Activated CD8-positive, alpha-beta T cell treated with anti-CD3 and anti-CD28 coated beads for 36 hours (primary cell): ENCODE data around the gene TSHR. TPM values are rescaled to one million over a fixed set of nuclear protein-coding genes. Genes with fewer than 3 reads are reported as not detected.

Experiments
- ATAC-seq: fragments of 200-7000 bp; cut with Tn5 transposase; one replicate; pipeline ENCODE4 v1.10.0; 2021; ENCODE audit warnings: mild to moderate bottlenecking, moderate library complexity
- CTCF ChIA-PET: fragments of 350-600 bp; sonication (Branson Sonifier 250); formaldehyde crosslinking; loops from one replicate; lab custom pipeline; 2021; ENCODE audit warnings: antibody characterized with exemption; lab: Charles Lee
- POLR2A ChIA-PET: fragments of 350-600 bp; sonication (Branson Sonifier 250); formaldehyde crosslinking; loops from one replicate; lab custom pipeline; 2021; ENCODE audit warnings: antibody characterized with exemption; lab: Charles Lee
- DNase-seq: peaks from one replicate; pipeline ENCODE4 v3.0.0-alpha.2; 2020
- H3K27ac Mint-ChIP-seq: one replicate; pipeline ENCODE4 v1.8.0; 2021; ENCODE audit warnings: mild to moderate bottlenecking, mixed read lengths
- H3K27me3 Mint-ChIP-seq: one replicate; pipeline ENCODE4 v1.8.0; 2021; ENCODE audit warnings: mixed read lengths
- H3K36me3 Mint-ChIP-seq: one replicate; pipeline ENCODE4 v1.8.0; 2021; ENCODE audit warnings: low read depth, mixed read lengths
- H3K4me1 Mint-ChIP-seq: one replicate; pipeline ENCODE4 v1.8.0; 2021; ENCODE audit warnings: low read depth, mixed read lengths
- H3K4me3 Mint-ChIP-seq: one replicate; pipeline ENCODE4 v1.8.0; 2021; ENCODE audit warnings: mild to moderate bottlenecking, moderate library complexity, mixed read lengths
- H3K9me3 Mint-ChIP-seq: one replicate; pipeline ENCODE4 v1.8.0; 2021; ENCODE audit warnings: mixed read lengths
- intact Hi-C: fragments of 100-400 bp; cut with micrococcal nuclease; formaldehyde crosslinking; loops from one replicate; pipeline ENCODE4 v1.10.0; 2022
- total RNA-seq, 2 experiments: library from RNA; stranded (reverse); gene quantifications; one replicate each; pipeline ENCODE4 v1.2.3, GENCODE V29; 2021
- TF ChIP-seq, protein P1 (sequence below): fragments of 200-600 bp; IDR thresholded peaks from one replicate; pipeline ENCODE4 v1.8.0; 2022; ENCODE audit warnings: antibody characterized with exemption, mild to moderate bottlenecking

The TSHR gene
- total RNA-seq, 2 experiments from 2014 or later = 0.31 TPM; not detected in 1

DNA sequence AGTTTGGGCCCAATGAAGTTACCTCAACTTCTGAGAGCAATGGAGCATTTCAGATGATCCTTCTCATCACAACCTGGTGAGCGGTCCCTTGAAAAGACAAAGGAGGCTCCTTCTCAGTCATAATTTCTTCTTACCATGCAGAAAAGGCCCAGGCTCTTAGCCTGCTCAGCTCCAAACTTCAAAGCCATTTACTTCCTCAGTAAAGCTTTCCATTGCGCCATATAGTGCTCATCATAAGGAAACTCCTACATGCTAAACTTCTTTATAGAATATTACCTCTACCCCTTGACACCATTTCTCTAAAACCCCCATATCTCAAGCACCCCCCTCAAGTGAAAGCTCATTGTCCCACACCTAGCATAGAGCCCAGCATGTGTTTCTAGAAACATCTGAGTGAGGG is 138.2 kb downstream of the TSHR start:
- ChIA-PET POLR2A (no interaction called here), CTCF (interaction anchor here (1.1 kb wide), 1 partner anchor 29 kb away, joined by 3 read pairs; no protein-coding TSS in a partner anchor)
- intact Hi-C loops = no loop called here
- Mint-ChIP-seq H3K4me3 (no peak overlapping the region), H3K4me1 (no peaks in the 10 kb centered on the region), H3K36me3 (no peaks in the 10 kb centered on the region), H3K9me3 (no peaks in the 10 kb centered on the region), H3K27ac (no peak overlapping the region), H3K27me3 (no peaks in the 10 kb centered on the region)
- TF ChIP-seq, protein P1, sequence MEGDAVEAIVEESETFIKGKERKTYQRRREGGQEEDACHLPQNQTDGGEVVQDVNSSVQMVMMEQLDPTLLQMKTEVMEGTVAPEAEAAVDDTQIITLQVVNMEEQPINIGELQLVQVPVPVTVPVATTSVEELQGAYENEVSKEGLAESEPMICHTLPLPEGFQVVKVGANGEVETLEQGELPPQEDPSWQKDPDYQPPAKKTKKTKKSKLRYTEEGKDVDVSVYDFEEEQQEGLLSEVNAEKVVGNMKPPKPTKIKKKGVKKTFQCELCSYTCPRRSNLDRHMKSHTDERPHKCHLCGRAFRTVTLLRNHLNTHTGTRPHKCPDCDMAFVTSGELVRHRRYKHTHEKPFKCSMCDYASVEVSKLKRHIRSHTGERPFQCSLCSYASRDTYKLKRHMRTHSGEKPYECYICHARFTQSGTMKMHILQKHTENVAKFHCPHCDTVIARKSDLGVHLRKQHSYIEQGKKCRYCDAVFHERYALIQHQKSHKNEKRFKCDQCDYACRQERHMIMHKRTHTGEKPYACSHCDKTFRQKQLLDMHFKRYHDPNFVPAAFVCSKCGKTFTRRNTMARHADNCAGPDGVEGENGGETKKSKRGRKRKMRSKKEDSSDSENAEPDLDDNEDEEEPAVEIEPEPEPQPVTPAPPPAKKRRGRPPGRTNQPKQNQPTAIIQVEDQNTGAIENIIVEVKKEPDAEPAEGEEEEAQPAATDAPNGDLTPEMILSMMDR = no peak
- ATAC-seq = no peak
- DNase-seq = no peak

DNA sequence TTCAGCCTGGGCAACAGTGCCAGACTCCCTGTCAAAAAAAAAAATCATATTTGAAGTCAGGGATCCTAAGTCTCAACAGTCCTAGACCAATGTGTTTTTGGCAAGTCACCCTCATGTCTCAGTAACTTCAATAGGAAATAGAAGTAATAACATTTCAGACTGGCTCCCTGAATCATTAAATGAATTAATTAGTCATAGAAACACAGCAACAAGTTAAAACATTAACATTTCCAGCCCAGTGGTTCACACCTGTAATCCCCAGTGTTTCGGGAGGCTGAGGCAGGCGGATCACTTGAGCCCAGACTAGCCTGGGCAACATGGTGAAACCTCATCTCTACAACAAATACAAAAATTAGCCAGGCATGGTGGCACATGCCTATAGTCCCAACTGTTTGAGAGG is 140.1 kb downstream of the TSHR start:
- Mint-ChIP-seq H3K27me3 (no peaks in the 10 kb centered on the region), H3K27ac (no peak overlapping the region), H3K4me3 (no peak overlapping the region), H3K36me3 (no peaks in the 10 kb centered on the region), H3K9me3 (no peaks in the 10 kb centered on the region), H3K4me1 (no peaks in the 10 kb centered on the region)
- no peak for ATAC-seq
- TF ChIP-seq, protein P1 = no peak
- ChIA-PET CTCF (no interaction called here), POLR2A (no interaction called here)
- DNase-seq = no peak
- intact Hi-C loops = no loop called here

DNA sequence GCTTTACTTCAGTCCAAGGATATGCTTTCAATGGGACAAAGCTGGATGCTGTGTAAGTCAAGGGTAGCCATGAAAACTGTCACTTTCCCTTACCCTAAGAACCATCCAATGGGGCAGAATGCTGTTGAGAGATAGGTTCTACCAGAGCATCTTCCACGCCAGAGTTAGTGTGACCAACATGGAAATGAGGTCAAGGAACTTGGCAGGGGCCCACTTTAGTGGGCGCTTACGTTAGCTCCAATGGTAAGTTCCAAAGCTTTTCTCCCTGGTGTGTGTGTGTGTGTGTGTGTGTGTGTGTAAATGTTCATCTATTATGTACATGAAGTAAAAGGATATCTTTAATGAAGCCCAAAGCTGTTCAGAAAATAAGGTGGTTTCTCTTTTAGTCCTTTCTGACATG is 141.2 kb downstream of the TSHR start:
- Mint-ChIP-seq H3K4me1 (no peaks in the 10 kb centered on the region), H3K27me3 (no peaks in the 10 kb centered on the region), H3K27ac (no peak overlapping the region), H3K4me3 (no peak overlapping the region), H3K36me3 (no peaks in the 10 kb centered on the region), H3K9me3 (no peaks in the 10 kb centered on the region)
- TF ChIP-seq, protein P1 = no peak
- no peak for DNase-seq
- ATAC-seq = no peak
- CTCF ChIA-PET = interaction anchor here (0.6 to 1.3 kb wide), 4 partner anchors 15 to 108 kb away, joined by 3 read pairs; no protein-coding TSS in a partner anchor
- intact Hi-C loops = no loop called here
- POLR2A ChIA-PET = no interaction called here

DNA sequence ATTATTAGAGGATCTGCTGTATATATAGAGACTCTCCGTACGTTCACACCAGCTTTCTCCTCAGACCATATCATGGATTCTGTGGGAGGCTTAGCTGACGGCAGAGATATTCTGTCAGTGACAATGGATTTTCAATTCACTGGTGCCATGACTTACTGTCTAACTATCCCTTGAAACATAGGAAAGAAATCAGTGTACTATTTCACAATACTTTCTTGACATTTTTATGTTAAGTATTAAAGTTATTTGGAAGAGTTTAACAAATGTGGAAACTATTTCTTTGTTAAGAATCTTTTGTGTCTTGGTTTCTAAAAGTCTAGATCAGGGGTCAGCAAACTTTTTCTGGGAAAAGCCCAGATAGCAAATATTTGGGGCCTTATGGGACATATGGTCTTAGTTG is 146.8 kb downstream of the TSHR start:
- no peaks in the 10 kb centered on the region for H3K36me3 Mint-ChIP-seq
- H3K9me3 Mint-ChIP-seq = no peaks in the 10 kb centered on the region
- no peak overlapping the region for H3K4me3 Mint-ChIP-seq
- no peaks in the 10 kb centered on the region for H3K4me1 Mint-ChIP-seq
- H3K27ac Mint-ChIP-seq = no peak overlapping the region
- ATAC-seq = no peak
- POLR2A ChIA-PET = no interaction called here
- no peak for DNase-seq
- H3K27me3 Mint-ChIP-seq = no peaks in the 10 kb centered on the region
- TF ChIP-seq, protein P1 = no peak
- CTCF ChIA-PET = no interaction called here
- intact Hi-C loops = no loop called here

DNA sequence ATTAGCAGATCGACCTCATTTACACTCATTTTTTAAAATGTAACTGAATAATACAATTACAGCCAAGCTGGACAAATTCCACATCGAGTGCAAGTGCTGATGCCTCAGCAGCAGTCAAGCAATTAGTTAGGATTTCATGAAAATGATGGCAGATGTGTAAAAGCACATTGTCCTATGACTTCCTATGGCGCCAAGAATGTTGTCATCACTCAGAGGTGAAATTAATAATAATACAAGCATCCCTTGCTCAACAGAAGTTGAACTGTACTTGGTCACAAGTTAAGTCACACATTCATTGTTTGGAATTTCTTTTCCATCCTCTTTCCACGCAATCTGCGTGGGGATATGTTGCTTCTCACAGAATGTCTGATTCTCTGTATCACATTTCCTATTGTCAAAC is 148.0 kb downstream of the TSHR start:
- ChIA-PET POLR2A (no interaction called here), CTCF (no interaction called here)
- TF ChIP-seq, protein P1 = no peak
- intact Hi-C loops = no loop called here
- H3K4me3 Mint-ChIP-seq = no peak overlapping the region
- no peaks in the 10 kb centered on the region for H3K9me3 Mint-ChIP-seq
- H3K36me3 Mint-ChIP-seq = no peaks in the 10 kb centered on the region
- no peaks in the 10 kb centered on the region for H3K27me3 Mint-ChIP-seq
- no peak for DNase-seq
- ATAC-seq = no peak
- no peak overlapping the region for H3K27ac Mint-ChIP-seq
- no peaks in the 10 kb centered on the region for H3K4me1 Mint-ChIP-seq
